Measurements from ENCODE around the gene SPIRE2. TPM values are rescaled to one million over a fixed set of nuclear protein-coding genes. Genes with fewer than 3 reads are reported as not detected.

Gene SPIRE2
- total RNA-seq, 4 donors from 2014 or later = 0.27 to 3.6 (median 2.0) TPM

GRCh38 chr16:89920723-89921122 lies 92.4 kb downstream of the SPIRE2 start:
- Histone ChIP-seq H3K36me3 (no peaks in the 10 kb centered on the region), H3K27me3 (peaks cover 77% of the 10 kb centered on the region), H3K4me3 (no peak overlapping the region), H3K4me1 (peaks cover 0 to 69% (median 39%) of the 10 kb centered on the region in 3 donors), H3K9me3 (no peaks in the 10 kb centered on the region), H3K27ac (peak overlapping the region in 1 of 4 donors; percentile 84)
- no peak for ATAC-seq
- 46% methylated on average over 3 of the region's 6 CpGs; no CpG with 5 or more reads in 1 of the 2 donors for WGBS, 2 donors (ENCODE audit: low coverage in 1 of 2)
- no peak for TF ChIP-seq POLR2A (IDR thresholded peaks at IDR 0.05)
- no peak for TF ChIP-seq POLR2AphosphoS5 (IDR thresholded peaks at IDR 0.05)

Other genes starting within 250 kb of the SPIRE2 start
- gene DPEP1, start 214.8 kb upstream of the SPIRE2 start, total RNA-seq = under 1 TPM in 1 of 4 donors, not detected in 3; 0.54 TPM
- 100 to 1,000 TPM in 1 of 4 donors, 10 to 100 TPM in 3; 54.5 to 101 (median 82.2) TPM for gene CHMP1A, start 170.8 kb upstream of the SPIRE2 start, total RNA-seq
- 1 to 10 TPM; 1.7 to 5.3 (median 3.2) TPM for gene SPATA33, start 170.6 kb upstream of the SPIRE2 start, total RNA-seq
- gene CDK10, start 141.8 kb upstream of the SPIRE2 start, total RNA-seq = 10 to 100 TPM; 24.1 to 44.0 (median 28.9) TPM
- gene SPATA2L, start 126.8 kb upstream of the SPIRE2 start, total RNA-seq = 10 to 100 TPM in 3 of 4 donors, 1 to 10 TPM in 1; 8.7 to 21.8 (median 13.2) TPM
- 10 to 100 TPM in 1 of 4 donors, 1 to 10 TPM in 3; 4.4 to 10.1 (median 7.3) TPM for gene VPS9D1, start 107.6 kb upstream of the SPIRE2 start, total RNA-seq
- gene ZNF276, start 106.9 kb upstream of the SPIRE2 start, total RNA-seq = 10 to 100 TPM; 16.7 to 45.8 (median 18.2) TPM
- 1 to 10 TPM in 1 of 4 donors, under 1 TPM in 3; 0.54 to 7.1 (median 0.76) TPM for gene FANCA, start 11.8 kb upstream of the SPIRE2 start, total RNA-seq
- 100 to 1,000 TPM; 118 to 165 (median 134) TPM for gene TCF25, start 45.1 kb downstream of the SPIRE2 start, total RNA-seq
- gene MC1R, start 90.4 kb downstream of the SPIRE2 start, total RNA-seq = 1 to 10 TPM; 1.0 to 7.3 (median 3.6) TPM
- gene TUBB3, start 94.9 kb downstream of the SPIRE2 start, total RNA-seq = 10 to 100 TPM in 2 of 4 donors, 1 to 10 TPM in 2; 5.3 to 11.8 (median 9.1) TPM
- gene DEF8, start 120.3 kb downstream of the SPIRE2 start, total RNA-seq = 100 to 1,000 TPM in 1 of 4 donors, 10 to 100 TPM in 3; 86.3 to 116 (median 90.1) TPM
- gene DBNDD1, start 191.0 kb downstream of the SPIRE2 start, total RNA-seq = 1 to 10 TPM; 1.1 to 4.1 (median 3.5) TPM
- not detected for gene PRDM7, start 248.9 kb downstream of the SPIRE2 start, total RNA-seq

Measured in gastroesophageal sphincter (tissue), 4 donors.